Panc1 (cell line): ENCODE measurements around the gene ZNF512. TPM values are rescaled to one million over a fixed set of nuclear protein-coding genes. Genes with fewer than 3 reads are reported as not detected.
"Not testable (repeated sequence)": the region's sequence is repeated elsewhere in the genome, so short reads cannot be mapped to it uniquely, and the experiment has no call there.

ENCODE experiments used
- ATAC-seq: fragments of 200-7000 bp; cut with Tn5 transposase; 2 replicates; pipeline ENCODE4 v1.9.1; 2020; ENCODE audit warnings: mild to moderate bottlenecking, moderate library complexity
- BruUV-seq: library from RNA; stranded (reverse); fragments of 400-500 nt; replicated peaks from 2 replicates; lab custom pipeline; 2021; lab: Mats Ljungman, UMichigan
- CTCF ChIA-PET: fragments of 300-600 bp; sonication (Branson Sonifier 250); formaldehyde crosslinking; loops from one replicate; lab custom pipeline; 2022; ENCODE audit warnings: antibody characterized with exemption; lab: Charles Lee
- POLR2A ChIA-PET: fragments of 300-600 bp; sonication (Branson Sonifier 250); formaldehyde crosslinking; loops from one replicate; lab custom pipeline; 2022; ENCODE audit warnings: antibody characterized with exemption; lab: Charles Lee
- DNase-seq: peaks from one replicate; pipeline ENCODE4 v3.0.0-alpha.2; 2010; ENCODE audit warnings: low read depth, low spot score
- H3K27ac ChIP-seq: 2 replicates; pipeline ENCODE4 v1.5.1; 2011; ENCODE audit warnings: mild to moderate bottlenecking, low read length, inconsistent platforms
- H3K27me3 ChIP-seq: fragments of 200-500 bp; sonication (Bioruptor generic); 2 replicates; pipeline ENCODE4 v1.6.0; 2014; ENCODE audit warnings: low read length, inconsistent platforms; ENCODE audit not compliant: control insufficient read depth, insufficient read depth
- H3K36me3 ChIP-seq: fragments of 200-500 bp; sonication (Bioruptor generic); 2 replicates; pipeline ENCODE4 v1.5.1; 2014; ENCODE audit warnings: inconsistent platforms, mild to moderate bottlenecking, low read length, moderate library complexity; ENCODE audit not compliant: control insufficient read depth, insufficient read depth
- H3K4me1 ChIP-seq: 2 replicates; pipeline ENCODE4 v1.5.1; 2011; ENCODE audit warnings: inconsistent platforms, mild to moderate bottlenecking, low read length, moderate library complexity; ENCODE audit not compliant: control insufficient read depth, insufficient read depth
- H3K4me3 ChIP-seq, 2 experiments: 2 replicates each; pipeline ENCODE4 v1.5.1; 2011 to 2012; ENCODE audit warnings: low read depth in 2 of 2, low read length in 2 of 2, mild to moderate bottlenecking in 2 of 2, inconsistent platforms in 1 of 2, moderate library complexity in 1 of 2
- H3K9me3 ChIP-seq: fragments of 200-500 bp; sonication (Bioruptor generic); 2 replicates; pipeline ENCODE4 v1.5.1; 2014; ENCODE audit warnings: low read depth, mild to moderate bottlenecking, inconsistent platforms, low read length, moderate library complexity; ENCODE audit not compliant: control insufficient read depth, insufficient read depth
- CTCF ChIP-seq: fragments of 450-650 bp; IDR thresholded peaks from 2 replicates; pipeline ENCODE4 v1.5.1; 2017; ENCODE audit warnings: mild to moderate bottlenecking
- POLR2AphosphoS5 ChIP-seq: IDR thresholded peaks from 2 replicates; pipeline ENCODE4 v1.6.1; 2012; ENCODE audit warnings: mild to moderate bottlenecking, low read depth, low read length, moderate library complexity
- REST ChIP-seq, 2 experiments: IDR thresholded peaks; 2 replicates each; pipeline ENCODE4 v1.6.1; 2011 to 2012; ENCODE audit warnings: low read depth in 2 of 2, control low read depth in 1 of 2, low read length in 1 of 2, mild to moderate bottlenecking in 1 of 2, moderate library complexity in 1 of 2; ENCODE audit not compliant: insufficient read depth in 1 of 2
- SIN3A ChIP-seq: IDR thresholded peaks from 2 replicates; pipeline ENCODE4 v1.6.1; 2012; ENCODE audit warnings: low read depth, mild to moderate bottlenecking, low read length, moderate library complexity, borderline replicate concordance; ENCODE audit not compliant: insufficient read depth
- TCF7L2 ChIP-seq: IDR thresholded peaks from 2 replicates; pipeline ENCODE4 v1.6.1; 2011; ENCODE audit warnings: mild to moderate bottlenecking, low read depth, low read length, inconsistent platforms
- in situ Hi-C: cut with HindIII; loops from 2 replicates; pipeline ENCODE4 v1.10.0; 2016; ENCODE audit warnings: low sequenced_read_pairs, low pct_unique_long_range_greater_than_20kb
- intact Hi-C: fragments of 100-400 bp; cut with micrococcal nuclease; formaldehyde crosslinking; loops from one replicate; pipeline ENCODE4 v1.10.0; 2022; ENCODE audit not compliant: unreplicated experiment
- total RNA-seq: library from RNA; stranded (reverse); gene quantifications from one replicate; pipeline ENCODE4 v1.2.1, GENCODE V29; 2021; ENCODE audit not compliant: unreplicated experiment

Gene ZNF512
- total RNA-seq, 1 experiment from 2014 or later, result 12.8 TPM

- Histone ChIP-seq H3K36me3 (no peaks in the 10 kb centered on the region; the same call in 1 of the 2 replicates), H3K4me1 (peaks cover 3% of the 10 kb centered on the region), H3K27me3 (no peaks in the 10 kb centered on the region), H3K4me3 (no peak overlapping the region), H3K27ac (no peak overlapping the region), H3K9me3 (no peaks in the 10 kb centered on the region)
- DNase-seq, result no peak
- intact Hi-C loops, result no loop called here
- ATAC-seq, result no peak
- TF ChIP-seq REST (IDR thresholded peaks at IDR 0.05; ENCODE audit: insufficient read depth in 1 of 2, low read depth in 2 of 2, low read length in 1 of 2) (no peak), TCF7L2 (no peak), POLR2AphosphoS5 (no peak), CTCF (no peak), SIN3A (no peak)
- ChIA-PET POLR2A (no interaction called here), CTCF (no interaction called here)
- no TSS peak for BruUV-seq
- in situ Hi-C loops, result loop anchor here (5.0 kb wide), 1 partner anchor 36 kb away; no protein-coding TSS in a partner anchor
Observed at GRCh38 chr2:27622921-27623384, 40.1 kb downstream of the ZNF512 start.

GRCh38 chr2:27624943-27625342, 42.1 kb downstream of the ZNF512 start:
- Histone ChIP-seq H3K9me3 (no peaks in the 10 kb centered on the region), H3K27me3 (no peaks in the 10 kb centered on the region), H3K27ac (no peak overlapping the region), H3K4me3 (no peak overlapping the region), H3K36me3 (no peaks in the 10 kb centered on the region; the same call in 1 of the 2 replicates), H3K4me1 (peaks cover 8% of the 10 kb centered on the region)
- no peak for ATAC-seq
- intact Hi-C loops, result loop anchor here (5.0 kb wide), 1 partner anchor 218 kb away; the partner anchor contains the start of gene PPM1G
- BruUV-seq, result no TSS peak
- ChIA-PET POLR2A (no interaction called here), CTCF (no interaction called here)
- no peak for DNase-seq
- in situ Hi-C loops, result loop anchor here (5.0 kb wide), 1 partner anchor 38 kb away; no protein-coding TSS in a partner anchor
- no peak for TF ChIP-seq CTCF
- TF ChIP-seq SIN3A, result no peak
- no peak for TF ChIP-seq TCF7L2
- no peak for TF ChIP-seq REST (IDR thresholded peaks at IDR 0.05; ENCODE audit: insufficient read depth in 1 of 2, low read depth in 2 of 2, low read length in 1 of 2)
- no peak for TF ChIP-seq POLR2AphosphoS5

GRCh38 chr2:27626323-27626722, 43.5 kb downstream of the ZNF512 start:
- intact Hi-C loops, result loop anchor here (5.0 kb wide), 1 partner anchor 219 kb away; the partner anchor contains the start of gene PPM1G
- in situ Hi-C loops, BruUV-seq, DNase-seq, H3K4me3 ChIP-seq, H3K9me3 ChIP-seq, ATAC-seq, H3K27me3 ChIP-seq, H3K4me1 ChIP-seq, H3K36me3 ChIP-seq, H3K27ac ChIP-seq, POLR2A ChIA-PET, CTCF ChIA-PET: not testable (repeated sequence)
